GM18951 (cell line): ENCODE data around the gene ALB.

Experiments used
- POLR2A ChIP-seq: IDR thresholded peaks from 4 replicates; pipeline ENCODE4 v1.6.1; 2011; ENCODE audit warnings: mild to moderate bottlenecking; ENCODE audit not compliant: insufficient read length, insufficient read depth; ENCODE audit errors: extremely low read depth
- in situ Hi-C: fragments of 300-500 bp; cut with MboI; formaldehyde crosslinking; loops from one replicate; pipeline ENCODE4 v1.12.0; 2022; ENCODE audit warnings: low sequenced_read_pairs, mixed read lengths, inconsistent platforms; ENCODE audit not compliant: unreplicated experiment

ALB gene

GRCh38 chr4:73439445-73439844 is 35.4 kb downstream of the ALB start:
- in situ Hi-C loops, result no loop called here
- TF ChIP-seq POLR2A, result no peak

DNA sequence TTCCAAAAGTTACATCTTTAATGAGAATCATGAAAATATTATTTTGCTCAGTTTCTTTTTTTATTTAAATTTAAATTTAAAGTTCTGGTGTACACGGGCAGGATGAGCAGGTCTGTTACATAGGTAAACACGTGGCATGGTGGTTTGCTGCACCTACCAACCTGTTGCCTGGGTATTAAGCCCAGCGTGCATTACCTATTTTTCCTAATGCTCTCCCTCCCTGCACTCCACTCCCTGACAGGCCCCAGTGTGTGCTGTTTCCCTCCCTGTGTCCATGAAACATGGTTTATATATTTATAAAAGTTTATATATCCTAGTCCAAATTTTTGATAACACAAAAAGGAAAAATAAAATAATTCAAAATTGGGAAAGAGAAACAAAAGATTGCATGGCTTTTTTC is 35.9 kb downstream of the ALB start:
- no peak for TF ChIP-seq POLR2A
- in situ Hi-C loops, result no loop called here

DNA sequence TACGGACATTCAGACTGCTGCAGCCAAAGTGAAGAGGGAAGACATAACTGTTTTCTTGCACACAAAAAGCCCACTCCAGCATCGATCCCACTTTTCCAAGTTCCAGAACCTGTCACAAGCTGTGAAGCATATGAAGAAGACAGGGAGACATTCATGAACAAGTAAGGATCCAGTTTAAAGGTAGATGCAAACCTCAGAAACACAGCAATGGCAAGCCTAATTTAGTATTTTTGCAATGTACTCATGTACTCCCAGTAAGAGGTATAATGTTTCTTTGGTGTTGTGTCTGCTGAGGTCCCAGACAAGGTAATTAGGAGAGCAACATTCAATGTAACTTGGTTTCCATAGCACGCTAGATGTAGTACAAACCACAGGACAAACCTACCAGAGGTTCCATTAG is 36.6 kb downstream of the ALB start:
- TF ChIP-seq POLR2A, result no peak
- in situ Hi-C loops, result no loop called here

DNA sequence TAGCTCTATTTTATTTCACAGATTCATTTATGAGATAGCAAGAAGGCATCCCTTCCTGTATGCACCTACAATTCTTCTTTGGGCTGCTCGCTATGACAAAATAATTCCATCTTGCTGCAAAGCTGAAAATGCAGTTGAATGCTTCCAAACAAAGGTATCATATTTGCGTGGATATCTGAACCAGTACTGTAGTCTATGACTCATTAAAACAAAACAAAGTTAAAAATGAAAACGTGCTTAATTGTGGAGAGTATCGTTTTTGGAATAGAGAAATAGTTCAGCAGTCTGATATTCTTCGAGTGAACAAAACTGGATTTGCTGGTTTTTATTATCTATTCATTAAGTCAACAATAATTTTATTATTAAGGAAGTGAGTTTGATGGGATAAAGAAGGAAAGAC is 38.2 kb downstream of the ALB start:
- TF ChIP-seq POLR2A, result no peak
- in situ Hi-C loops, result no loop called here

- no peak for TF ChIP-seq POLR2A
- in situ Hi-C loops, result no loop called here
These were observed 39.1 kb downstream of the ALB start for GRCh38 chr4:73443224-73443623.

- in situ Hi-C loops, result no loop called here
- TF ChIP-seq POLR2A, result no peak
These were observed 41.6 kb downstream of the ALB start for GRCh38 chr4:73445383-73446335.

GRCh38 chr4:73446336-73446938 is 42.4 kb downstream of the ALB start:
- in situ Hi-C loops, result no loop called here
- TF ChIP-seq POLR2A, result no peak

GRCh38 chr4:73447671-73448070 is 43.6 kb downstream of the ALB start:
- in situ Hi-C loops, result no loop called here
- TF ChIP-seq POLR2A, result no peak

DNA sequence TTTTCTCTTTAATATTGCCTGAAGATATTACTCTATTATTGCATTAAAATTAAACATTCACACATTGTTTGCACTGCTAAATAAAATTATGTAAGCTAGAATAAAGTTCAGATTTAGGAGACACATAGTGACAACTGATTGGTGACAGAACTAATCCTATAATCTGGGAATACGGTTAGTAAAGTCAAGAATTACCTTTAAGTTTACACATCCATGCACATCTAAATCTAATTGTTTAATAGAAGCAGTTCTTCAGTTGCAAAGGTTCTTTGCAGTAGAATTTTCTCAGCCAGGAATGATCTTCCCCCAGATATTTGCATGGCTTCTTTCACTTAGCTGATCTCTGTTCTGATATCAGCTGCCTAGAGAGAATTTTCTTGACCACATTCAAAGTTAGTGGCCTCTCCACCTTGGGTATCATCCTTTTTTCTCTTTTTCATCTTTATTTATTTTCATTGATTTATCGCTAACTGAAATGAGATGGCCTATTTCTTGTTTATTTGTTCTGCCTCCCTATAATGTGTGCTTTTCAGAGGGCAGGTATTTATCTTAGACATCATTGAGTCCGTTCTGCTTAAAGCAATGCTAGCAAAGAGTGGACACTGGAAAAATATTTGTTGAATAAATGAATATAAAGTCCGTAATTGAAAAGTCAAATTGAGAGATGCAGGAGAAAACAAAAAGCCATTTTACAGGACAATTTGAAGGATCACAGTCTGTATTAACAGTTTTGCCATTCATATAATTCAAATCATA is 44.5 kb downstream of the ALB start:
- TF ChIP-seq POLR2A, result no peak
- in situ Hi-C loops, result no loop called here

- in situ Hi-C loops, result no loop called here
- no peak for TF ChIP-seq POLR2A
These were observed 46.4 kb downstream of the ALB start for GRCh38 chr4:73450398-73451004.

DNA sequence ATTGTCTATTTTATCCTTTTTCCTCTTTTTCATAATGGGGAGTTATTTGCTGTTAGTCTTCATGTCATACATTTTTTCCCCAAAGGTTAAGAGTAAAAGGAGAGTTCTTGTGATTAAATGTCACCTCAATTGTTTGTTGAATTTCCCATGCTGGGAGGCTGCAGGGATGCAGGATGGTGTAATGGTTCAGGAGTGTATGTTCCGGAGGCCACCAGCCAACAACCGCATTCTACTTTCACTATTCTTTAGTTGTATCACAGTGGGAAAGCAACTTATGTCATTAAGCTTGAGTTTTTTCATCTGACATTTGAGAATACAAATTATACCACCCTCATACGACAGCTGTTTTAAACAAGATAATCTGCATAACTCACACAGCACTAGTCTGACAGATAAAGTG is 47.3 kb downstream of the ALB start:
- in situ Hi-C loops, result no loop called here
- no peak for TF ChIP-seq POLR2A

DNA sequence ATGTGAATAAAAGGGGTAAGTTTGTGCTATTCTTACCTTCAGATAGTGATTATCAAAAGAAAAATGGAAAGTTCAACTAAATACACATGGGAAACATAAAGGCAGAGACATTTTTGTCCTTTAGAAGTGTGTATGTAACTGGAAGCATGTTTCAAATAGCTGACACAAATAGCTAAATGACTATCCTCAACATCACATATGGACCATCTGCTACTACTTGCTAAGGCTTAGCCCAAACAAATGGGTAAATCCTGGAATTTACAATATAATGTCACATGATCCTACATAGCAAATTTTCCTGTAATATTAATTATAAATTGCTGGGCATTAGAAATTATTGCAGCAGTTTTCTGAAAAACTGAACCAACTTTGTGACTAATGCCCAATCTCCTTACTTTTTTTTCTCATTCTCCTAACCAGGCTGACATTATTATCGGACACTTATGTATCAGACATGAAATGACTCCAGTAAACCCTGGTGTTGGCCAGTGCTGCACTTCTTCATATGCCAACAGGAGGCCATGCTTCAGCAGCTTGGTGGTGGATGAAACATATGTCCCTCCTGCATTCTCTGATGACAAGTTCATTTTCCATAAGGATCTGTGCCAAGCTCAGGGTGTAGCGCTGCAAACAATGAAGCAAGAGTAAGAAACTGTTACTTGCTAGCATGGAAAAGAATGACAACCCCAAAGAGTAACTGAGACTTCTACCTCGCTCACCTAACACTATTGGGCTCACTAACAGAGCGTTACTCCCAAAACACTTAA is 48.1 kb downstream of the ALB start:
- no peak for TF ChIP-seq POLR2A
- in situ Hi-C loops, result no loop called here
